MCF 10A (cell line): ENCODE measurements around the gene CHST5. TPM values are rescaled to one million over a fixed set of nuclear protein-coding genes. Genes with fewer than 3 reads are reported as not detected.

Experiments used
- BruUV-seq: library from RNA; stranded (reverse); fragments of 400-500 nt; replicated peaks from 2 replicates; lab custom pipeline; 2021; lab: Mats Ljungman, UMichigan
- CTCF ChIA-PET: fragments of 300-600 bp; sonication (Branson Sonifier 250); formaldehyde crosslinking; extraction: SDS; loops from one replicate; lab custom pipeline; 2021; ENCODE audit warnings: antibody characterized with exemption, inconsistent platforms; lab: Yijun Ruan, JAX
- POLR2A ChIA-PET: fragments of 300-600, 350-650 bp; sonication (Branson Sonifier 250); formaldehyde crosslinking; extraction: SDS; loops from one replicate; lab custom pipeline; 2020; ENCODE audit warnings: antibody characterized with exemption, inconsistent platforms; lab: Yijun Ruan, JAX
- DNase-seq: peaks from one replicate; pipeline ENCODE4 v3.0.0-alpha.2; 2018; ENCODE audit not compliant: unreplicated experiment
- H3K27ac Mint-ChIP-seq: one replicate; pipeline ENCODE4 v1.8.0; 2022; ENCODE audit warnings: mild to moderate bottlenecking, low read depth, mixed read lengths; ENCODE audit not compliant: unreplicated experiment
- H3K27me3 Mint-ChIP-seq: one replicate; pipeline ENCODE4 v1.8.0; 2022; ENCODE audit warnings: mixed read lengths; ENCODE audit not compliant: insufficient read depth, unreplicated experiment
- H3K36me3 Mint-ChIP-seq: one replicate; pipeline ENCODE4 v1.8.0; 2022; ENCODE audit warnings: mild to moderate bottlenecking, moderate library complexity, mixed read lengths; ENCODE audit not compliant: insufficient read depth, unreplicated experiment
- H3K4me1 Mint-ChIP-seq: one replicate; pipeline ENCODE4 v1.8.0; 2022; ENCODE audit warnings: mixed read lengths; ENCODE audit not compliant: insufficient read depth, unreplicated experiment
- H3K4me3 Mint-ChIP-seq: one replicate; pipeline ENCODE4 v1.8.0; 2022; ENCODE audit warnings: mild to moderate bottlenecking, moderate library complexity, mixed read lengths; ENCODE audit not compliant: unreplicated experiment
- H3K9me3 Mint-ChIP-seq: one replicate; pipeline ENCODE4 v1.8.0; 2022; ENCODE audit warnings: mixed read lengths; ENCODE audit not compliant: unreplicated experiment
- CTCF ChIP-seq: fragments of 200-600 bp; IDR thresholded peaks from one replicate; pipeline ENCODE4 v1.8.0; 2022; ENCODE audit warnings: antibody characterized with exemption, mild to moderate bottlenecking; ENCODE audit not compliant: unreplicated experiment
- intact Hi-C: fragments of 100-400 bp; cut with micrococcal nuclease; formaldehyde crosslinking; loops from 2 replicates; pipeline ENCODE4 v1.14.1; 2022
- total RNA-seq: library from RNA; stranded (reverse); gene quantifications from 2 replicates; pipeline ENCODE4 v1.2.3, GENCODE V29; 2022

CHST5 gene
- total RNA-seq, 1 experiment from 2014 or later, result not detected

GRCh38 chr16:75514296-75514695, 21.6 kb downstream of the CHST5 start:
- no peaks in the 10 kb centered on the region for H3K36me3 Mint-ChIP-seq
- no peaks in the 10 kb centered on the region for H3K4me1 Mint-ChIP-seq
- ChIA-PET POLR2A (interaction anchor here (0.9 kb wide), 1 partner anchor 12 kb away, joined by 3 read pairs; no protein-coding TSS in a partner anchor), CTCF (interaction anchor here (1.6 kb wide), 1 partner anchor 42 kb away, joined by 11 read pairs; no protein-coding TSS in a partner anchor)
- TF ChIP-seq CTCF, result no peak
- no peaks in the 10 kb centered on the region for H3K9me3 Mint-ChIP-seq
- no peak overlapping the region for H3K27ac Mint-ChIP-seq
- DNase-seq, result no peak
- no peaks in the 10 kb centered on the region for H3K27me3 Mint-ChIP-seq
- H3K4me3 Mint-ChIP-seq, result no peak overlapping the region
- no TSS peak for BruUV-seq
- intact Hi-C loops, result no loop called here

GRCh38 chr16:75506574-75506973, 29.3 kb downstream of the CHST5 start:
- Mint-ChIP-seq H3K4me3 (peak overlapping the region; percentile 42), H3K27me3 (no peaks in the 10 kb centered on the region), H3K36me3 (no peaks in the 10 kb centered on the region), H3K27ac (peak overlapping the region; percentile 95), H3K9me3 (no peaks in the 10 kb centered on the region), H3K4me1 (peaks cover 33% of the 10 kb centered on the region)
- ChIA-PET POLR2A (interaction anchor here (0.7 to 2.1 kb wide), 8 partner anchors 9 to 300 kb away, joined by 3 to 9 read pairs (median 3); partner anchors contain the start of genes CFDP1, CHST6 and GABARAPL2), CTCF (interaction anchor here (0.6 to 2.9 kb wide), 4 partner anchors 10 to 1197 kb away, joined by 5 to 22 read pairs (median 8); no protein-coding TSS in a partner anchor)
- intact Hi-C loops, result loop anchor here (1.0 kb wide), 1 partner anchor 49 kb away; no protein-coding TSS in a partner anchor
- no TSS peak for BruUV-seq
- DNase-seq, result peak; percentile 98
- TF ChIP-seq CTCF, result no peak

GRCh38 chr16:75506107-75506506, 29.8 kb downstream of the CHST5 start:
- ChIA-PET POLR2A (interaction anchor here (0.7 to 2.1 kb wide), 8 partner anchors 8 to 300 kb away, joined by 3 to 9 read pairs (median 4); partner anchors contain the start of genes ADAT1, CFDP1, CHST6 and GABARAPL2), CTCF (interaction anchor here (0.6 to 1.9 kb wide), 7 partner anchors 11 to 1196 kb away, joined by 3 to 9 read pairs (median 5); partner anchors contain the start of gene TMEM170A)
- TF ChIP-seq CTCF, result no peak
- H3K27me3 Mint-ChIP-seq, result no peaks in the 10 kb centered on the region
- no peaks in the 10 kb centered on the region for H3K36me3 Mint-ChIP-seq
- no peaks in the 10 kb centered on the region for H3K9me3 Mint-ChIP-seq
- H3K27ac Mint-ChIP-seq, result peak overlapping the region; percentile 95
- peak overlapping the region; percentile 42 for H3K4me3 Mint-ChIP-seq
- no peak for DNase-seq
- TSS peak; percentile 84 for BruUV-seq
- intact Hi-C loops, result loop anchor here (1.0 kb wide), 1 partner anchor 49 kb away; no protein-coding TSS in a partner anchor
- H3K4me1 Mint-ChIP-seq, result peaks cover 34% of the 10 kb centered on the region

GRCh38 chr16:75503801-75504200, 32.1 kb downstream of the CHST5 start:
- BruUV-seq, result no TSS peak
- ChIA-PET CTCF (interaction anchor here (0.5 to 2.4 kb wide), 4 partner anchors 13 to 76 kb away, joined by 3 to 14 read pairs (median 4); no protein-coding TSS in a partner anchor), POLR2A (interaction anchor here (0.7 to 2.1 kb wide), 3 partner anchors 13 to 1527 kb away, joined by 3 to 11 read pairs (median 3); no protein-coding TSS in a partner anchor)
- no peak for TF ChIP-seq CTCF
- Mint-ChIP-seq H3K4me3 (no peak overlapping the region), H3K27ac (no peak overlapping the region), H3K4me1 (peaks cover 34% of the 10 kb centered on the region), H3K36me3 (no peaks in the 10 kb centered on the region), H3K27me3 (no peaks in the 10 kb centered on the region), H3K9me3 (no peaks in the 10 kb centered on the region)
- intact Hi-C loops, result no loop called here
- DNase-seq, result no peak
